DOHH2 (cell line): Measurements from ENCODE around the gene USP13.

Source experiments
- CTCF ChIP-seq: fragments of 200-600 bp; sonication (generic); IDR thresholded peaks from one replicate; pipeline ENCODE4 v1.5.1; 2014; ENCODE audit warnings: antibody characterized with exemption, mild to moderate bottlenecking, low read depth, low read length; ENCODE audit not compliant: poor library complexity, severe bottlenecking
- EZH2phosphoT487 ChIP-seq: fragments of 200-600 bp; sonication (generic); IDR thresholded peaks from 2 replicates; pipeline ENCODE4 v1.6.1; 2017; ENCODE audit warnings: borderline replicate concordance, mild to moderate bottlenecking, antibody characterized with exemption, low read length, moderate library complexity, mixed read lengths

- no peak for TF ChIP-seq CTCF
- no peak for TF ChIP-seq EZH2phosphoT487
Observed at GRCh38 chr3:179788996-179789395, 136.2 kb downstream of the USP13 start.
